HepG2 (cell line): ENCODE data around the gene CAMSAP2. TPM values are rescaled to one million over a fixed set of nuclear protein-coding genes. Genes with fewer than 3 reads are reported as not detected.

Source experiments
- MAF1 ChIP-seq: sonication (generic); formaldehyde crosslinking; IDR thresholded peaks from 2 replicates; pipeline ENCODE4 v1.5.0; 2020; ENCODE audit warnings: missing genetic modification reagents, borderline replicate concordance
- NFIC ChIP-seq: IDR thresholded peaks from 2 replicates; pipeline ENCODE4 v1.6.1; 2012; ENCODE audit warnings: mild to moderate bottlenecking, low read length, inconsistent platforms
- TCF7L2 ChIP-seq: IDR thresholded peaks from 2 replicates; pipeline ENCODE4 v1.6.1; 2011; ENCODE audit warnings: mild to moderate bottlenecking, low read depth, low read length, moderate library complexity
- ZNF230 ChIP-seq: sonication (generic); formaldehyde crosslinking; IDR thresholded peaks from 2 replicates; pipeline ENCODE4 v1.4.0; 2020; ENCODE audit warnings: mild to moderate bottlenecking, missing genetic modification reagents
- ZNF33B ChIP-seq: sonication (generic); formaldehyde crosslinking; IDR thresholded peaks from 2 replicates; pipeline ENCODE4 v1.5.1; 2020; ENCODE audit warnings: mild to moderate bottlenecking, missing genetic modification reagents
- ZNF598 ChIP-seq: sonication (generic); formaldehyde crosslinking; IDR thresholded peaks from 2 replicates; pipeline ENCODE4 v1.5.1; 2020; ENCODE audit warnings: mild to moderate bottlenecking, missing genetic modification reagents, borderline replicate concordance
- ZSCAN20 ChIP-seq: sonication (generic); formaldehyde crosslinking; IDR thresholded peaks from 2 replicates; pipeline ENCODE4 v1.4.0; 2020; ENCODE audit warnings: missing genetic modification reagents, mild to moderate bottlenecking, borderline replicate concordance
- polyA plus RNA-seq, 8 experiments: library from polyadenylated mRNA; depleted of rRNA in 3 of 8; stranded (reverse) in 7 of 8; unstranded in 1 of 8; fragments of >200 nt; fragmentation: Illumina TruSeq in 4 of 8; extraction: Trizol in 4 of 8; gene quantifications; 2 replicates each; pipeline versions ENCODE4 v1.2.1 to v1.2.3, GENCODE V29; 2011 to 2016; ENCODE audit warnings: low read depth in 4 of 8, missing spikeins in 1 of 8, mixed read lengths in 1 of 8; ENCODE audit not compliant: insufficient read depth in 1 of 8
- total RNA-seq, 5 experiments: library from RNA; depleted of rRNA; stranded (reverse); fragments of >200 nt; fragmentation: Illumina TruSeq; extraction: Trizol; gene quantifications; 2 replicates each; pipeline ENCODE4 v1.2.3, GENCODE V29; 2016; ENCODE audit warnings: low read depth in 1 of 5
- TF ChIP-seq, protein P1 (sequence below): IDR thresholded peaks from 2 replicates; pipeline ENCODE4 v1.6.1; 2012; ENCODE audit warnings: low read length, improper control_type of control experiment
- TF ChIP-seq, protein P2 (sequence below): conservative IDR thresholded peaks from 2 replicates; pipeline ENCODE4 v1.6.1; 2018; ENCODE audit warnings: missing genetic modification reagents
- TF ChIP-seq, protein P3 (sequence below), 2 experiments: fragments of 450-650 bp in 1 of 2; sonication (generic) in 1 of 2; formaldehyde crosslinking in 1 of 2; IDR thresholded peaks; 2 replicates each; pipeline versions ENCODE4 v1.6.1 to v1.8.0; 2016 to 2022; ENCODE audit warnings: antibody characterized with exemption in 1 of 2, mild to moderate bottlenecking in 1 of 2, missing genetic modification reagents in 1 of 2
- TF ChIP-seq, protein P4 (sequence below): sonication (generic); formaldehyde crosslinking; IDR thresholded peaks from 2 replicates; pipeline ENCODE4 v1.5.0; 2020; ENCODE audit warnings: mild to moderate bottlenecking, missing genetic modification reagents

The CAMSAP2 gene
- total and polyA plus RNA-seq, 2 of the 13 experiments (the other 11 are each of a cell fraction or from before 2014, with no cell fraction given) = 3.4 to 8.2 TPM

DNA sequence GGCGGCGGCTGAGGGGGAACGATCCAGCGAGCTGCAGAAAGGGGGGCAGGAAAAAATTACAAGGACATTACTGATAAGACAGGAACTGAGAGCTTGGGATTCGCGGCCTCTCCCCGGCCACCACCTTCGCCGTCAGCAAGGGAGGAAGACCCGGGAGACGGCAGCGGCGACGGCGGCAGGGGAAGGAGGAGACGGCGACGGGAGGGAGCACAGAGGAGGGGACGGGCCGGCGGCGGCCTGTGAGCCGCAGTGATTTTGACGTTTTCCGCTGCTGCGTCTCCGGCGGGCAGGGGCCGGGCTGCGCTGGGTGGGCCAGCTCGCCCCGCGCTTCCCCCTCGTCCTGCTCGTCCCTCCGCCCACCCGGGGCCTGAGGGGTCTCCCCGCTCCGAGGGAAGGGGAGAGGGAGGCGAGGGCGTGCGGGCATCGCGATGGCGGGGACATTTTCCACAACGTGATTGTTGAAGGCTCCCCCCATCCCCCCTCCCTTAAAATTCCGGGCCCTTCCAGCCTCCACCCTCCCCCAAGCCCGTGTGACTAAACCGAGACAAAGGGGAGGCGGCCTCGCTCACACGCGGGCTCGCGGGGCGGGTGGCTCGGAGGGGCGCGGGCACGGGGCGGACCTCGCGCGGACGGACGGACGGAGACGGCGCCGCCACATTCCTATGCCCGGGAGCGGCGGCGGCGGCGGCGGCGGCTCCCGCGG, 407 bp downstream of the CAMSAP2 start (continued):
- TF ChIP-seq ZNF598 (0 out of 2 replicates have a peak, but pooled peaks have one; percentile 37), ZNF230 (CRISPR knock-in tag) (peak; percentile 72; the same call in 1 of the 2 replicates), NFIC (no peak), MAF1 (CRISPR knock-in tag) (no peak), ZNF33B (peak; percentile 36; the same call in 1 of the 2 replicates), ZSCAN20 (CRISPR knock-in tag) (no peak), TCF7L2 (no peak)
- TF ChIP-seq, protein P1, sequence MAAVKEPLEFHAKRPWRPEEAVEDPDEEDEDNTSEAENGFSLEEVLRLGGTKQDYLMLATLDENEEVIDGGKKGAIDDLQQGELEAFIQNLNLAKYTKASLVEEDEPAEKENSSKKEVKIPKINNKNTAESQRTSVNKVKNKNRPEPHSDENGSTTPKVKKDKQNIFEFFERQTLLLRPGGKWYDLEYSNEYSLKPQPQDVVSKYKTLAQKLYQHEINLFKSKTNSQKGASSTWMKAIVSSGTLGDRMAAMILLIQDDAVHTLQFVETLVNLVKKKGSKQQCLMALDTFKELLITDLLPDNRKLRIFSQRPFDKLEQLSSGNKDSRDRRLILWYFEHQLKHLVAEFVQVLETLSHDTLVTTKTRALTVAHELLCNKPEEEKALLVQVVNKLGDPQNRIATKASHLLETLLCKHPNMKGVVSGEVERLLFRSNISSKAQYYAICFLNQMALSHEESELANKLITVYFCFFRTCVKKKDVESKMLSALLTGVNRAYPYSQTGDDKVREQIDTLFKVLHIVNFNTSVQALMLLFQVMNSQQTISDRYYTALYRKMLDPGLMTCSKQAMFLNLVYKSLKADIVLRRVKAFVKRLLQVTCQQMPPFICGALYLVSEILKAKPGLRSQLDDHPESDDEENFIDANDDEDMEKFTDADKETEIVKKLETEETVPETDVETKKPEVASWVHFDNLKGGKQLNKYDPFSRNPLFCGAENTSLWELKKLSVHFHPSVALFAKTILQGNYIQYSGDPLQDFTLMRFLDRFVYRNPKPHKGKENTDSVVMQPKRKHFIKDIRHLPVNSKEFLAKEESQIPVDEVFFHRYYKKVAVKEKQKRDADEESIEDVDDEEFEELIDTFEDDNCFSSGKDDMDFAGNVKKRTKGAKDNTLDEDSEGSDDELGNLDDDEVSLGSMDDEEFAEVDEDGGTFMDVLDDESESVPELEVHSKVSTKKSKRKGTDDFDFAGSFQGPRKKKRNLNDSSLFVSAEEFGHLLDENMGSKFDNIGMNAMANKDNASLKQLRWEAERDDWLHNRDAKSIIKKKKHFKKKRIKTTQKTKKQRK = no peak
- TF ChIP-seq, protein P2, sequence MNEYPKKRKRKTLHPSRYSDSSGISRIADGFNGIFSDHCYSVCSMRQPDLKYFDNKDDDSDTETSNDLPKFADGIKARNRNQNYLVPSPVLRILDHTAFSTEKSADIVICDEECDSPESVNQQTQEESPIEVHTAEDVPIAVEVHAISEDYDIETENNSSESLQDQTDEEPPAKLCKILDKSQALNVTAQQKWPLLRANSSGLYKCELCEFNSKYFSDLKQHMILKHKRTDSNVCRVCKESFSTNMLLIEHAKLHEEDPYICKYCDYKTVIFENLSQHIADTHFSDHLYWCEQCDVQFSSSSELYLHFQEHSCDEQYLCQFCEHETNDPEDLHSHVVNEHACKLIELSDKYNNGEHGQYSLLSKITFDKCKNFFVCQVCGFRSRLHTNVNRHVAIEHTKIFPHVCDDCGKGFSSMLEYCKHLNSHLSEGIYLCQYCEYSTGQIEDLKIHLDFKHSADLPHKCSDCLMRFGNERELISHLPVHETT (CRISPR knock-in tag) = peak; percentile 57; the same call in 1 of the 2 replicates
- TF ChIP-seq, protein P3, sequence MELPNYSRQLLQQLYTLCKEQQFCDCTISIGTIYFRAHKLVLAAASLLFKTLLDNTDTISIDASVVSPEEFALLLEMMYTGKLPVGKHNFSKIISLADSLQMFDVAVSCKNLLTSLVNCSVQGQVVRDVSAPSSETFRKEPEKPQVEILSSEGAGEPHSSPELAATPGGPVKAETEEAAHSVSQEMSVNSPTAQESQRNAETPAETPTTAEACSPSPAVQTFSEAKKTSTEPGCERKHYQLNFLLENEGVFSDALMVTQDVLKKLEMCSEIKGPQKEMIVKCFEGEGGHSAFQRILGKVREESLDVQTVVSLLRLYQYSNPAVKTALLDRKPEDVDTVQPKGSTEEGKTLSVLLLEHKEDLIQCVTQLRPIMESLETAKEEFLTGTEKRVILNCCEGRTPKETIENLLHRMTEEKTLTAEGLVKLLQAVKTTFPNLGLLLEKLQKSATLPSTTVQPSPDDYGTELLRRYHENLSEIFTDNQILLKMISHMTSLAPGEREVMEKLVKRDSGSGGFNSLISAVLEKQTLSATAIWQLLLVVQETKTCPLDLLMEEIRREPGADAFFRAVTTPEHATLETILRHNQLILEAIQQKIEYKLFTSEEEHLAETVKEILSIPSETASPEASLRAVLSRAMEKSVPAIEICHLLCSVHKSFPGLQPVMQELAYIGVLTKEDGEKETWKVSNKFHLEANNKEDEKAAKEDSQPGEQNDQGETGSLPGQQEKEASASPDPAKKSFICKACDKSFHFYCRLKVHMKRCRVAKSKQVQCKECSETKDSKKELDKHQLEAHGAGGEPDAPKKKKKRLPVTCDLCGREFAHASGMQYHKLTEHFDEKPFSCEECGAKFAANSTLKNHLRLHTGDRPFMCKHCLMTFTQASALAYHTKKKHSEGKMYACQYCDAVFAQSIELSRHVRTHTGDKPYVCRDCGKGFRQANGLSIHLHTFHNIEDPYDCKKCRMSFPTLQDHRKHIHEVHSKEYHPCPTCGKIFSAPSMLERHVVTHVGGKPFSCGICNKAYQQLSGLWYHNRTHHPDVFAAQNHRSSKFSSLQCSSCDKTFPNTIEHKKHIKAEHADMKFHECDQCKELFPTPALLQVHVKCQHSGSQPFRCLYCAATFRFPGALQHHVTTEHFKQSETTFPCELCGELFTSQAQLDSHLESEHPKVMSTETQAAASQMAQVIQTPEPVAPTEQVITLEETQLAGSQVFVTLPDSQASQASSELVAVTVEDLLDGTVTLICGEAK (IDR thresholded peaks at IDR 0.05) = no peak
- TF ChIP-seq, protein P3 (CRISPR knock-in tag; IDR thresholded peaks at IDR 0.05) = 0 out of 2 replicates have a peak, but pooled peaks have one; percentile 54
- TF ChIP-seq, protein P4, sequence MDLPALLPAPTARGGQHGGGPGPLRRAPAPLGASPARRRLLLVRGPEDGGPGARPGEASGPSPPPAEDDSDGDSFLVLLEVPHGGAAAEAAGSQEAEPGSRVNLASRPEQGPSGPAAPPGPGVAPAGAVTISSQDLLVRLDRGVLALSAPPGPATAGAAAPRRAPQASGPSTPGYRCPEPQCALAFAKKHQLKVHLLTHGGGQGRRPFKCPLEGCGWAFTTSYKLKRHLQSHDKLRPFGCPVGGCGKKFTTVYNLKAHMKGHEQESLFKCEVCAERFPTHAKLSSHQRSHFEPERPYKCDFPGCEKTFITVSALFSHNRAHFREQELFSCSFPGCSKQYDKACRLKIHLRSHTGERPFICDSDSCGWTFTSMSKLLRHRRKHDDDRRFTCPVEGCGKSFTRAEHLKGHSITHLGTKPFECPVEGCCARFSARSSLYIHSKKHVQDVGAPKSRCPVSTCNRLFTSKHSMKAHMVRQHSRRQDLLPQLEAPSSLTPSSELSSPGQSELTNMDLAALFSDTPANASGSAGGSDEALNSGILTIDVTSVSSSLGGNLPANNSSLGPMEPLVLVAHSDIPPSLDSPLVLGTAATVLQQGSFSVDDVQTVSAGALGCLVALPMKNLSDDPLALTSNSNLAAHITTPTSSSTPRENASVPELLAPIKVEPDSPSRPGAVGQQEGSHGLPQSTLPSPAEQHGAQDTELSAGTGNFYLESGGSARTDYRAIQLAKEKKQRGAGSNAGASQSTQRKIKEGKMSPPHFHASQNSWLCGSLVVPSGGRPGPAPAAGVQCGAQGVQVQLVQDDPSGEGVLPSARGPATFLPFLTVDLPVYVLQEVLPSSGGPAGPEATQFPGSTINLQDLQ = peak; percentile 42; the same call in 1 of the 2 replicates
